ENCODE results near the gene PPP2CA.

Gene PPP2CA

DNA sequence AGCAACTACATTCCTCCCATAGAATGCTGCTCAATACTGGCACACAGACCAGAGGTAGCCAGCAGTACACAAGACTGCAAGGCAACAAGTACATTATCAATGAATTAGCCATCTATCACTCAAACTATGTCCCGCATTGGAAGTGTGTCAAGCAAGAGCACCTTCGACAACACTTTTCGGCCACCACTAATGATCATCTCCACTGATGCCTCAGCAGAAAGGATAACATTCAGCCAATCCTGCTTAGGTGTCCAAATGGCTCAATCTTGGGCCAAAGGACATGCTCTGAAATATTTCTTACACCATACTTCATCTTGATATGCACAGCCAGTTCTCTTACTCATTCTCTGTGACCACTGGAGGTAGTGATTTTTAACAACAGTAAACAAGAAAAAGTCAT lies 74.2 kb downstream of the PPP2CA start:
- in situ Hi-C loops (cut with MboI; ENCODE audit: low sequenced_read_pairs): no loop called here

DNA sequence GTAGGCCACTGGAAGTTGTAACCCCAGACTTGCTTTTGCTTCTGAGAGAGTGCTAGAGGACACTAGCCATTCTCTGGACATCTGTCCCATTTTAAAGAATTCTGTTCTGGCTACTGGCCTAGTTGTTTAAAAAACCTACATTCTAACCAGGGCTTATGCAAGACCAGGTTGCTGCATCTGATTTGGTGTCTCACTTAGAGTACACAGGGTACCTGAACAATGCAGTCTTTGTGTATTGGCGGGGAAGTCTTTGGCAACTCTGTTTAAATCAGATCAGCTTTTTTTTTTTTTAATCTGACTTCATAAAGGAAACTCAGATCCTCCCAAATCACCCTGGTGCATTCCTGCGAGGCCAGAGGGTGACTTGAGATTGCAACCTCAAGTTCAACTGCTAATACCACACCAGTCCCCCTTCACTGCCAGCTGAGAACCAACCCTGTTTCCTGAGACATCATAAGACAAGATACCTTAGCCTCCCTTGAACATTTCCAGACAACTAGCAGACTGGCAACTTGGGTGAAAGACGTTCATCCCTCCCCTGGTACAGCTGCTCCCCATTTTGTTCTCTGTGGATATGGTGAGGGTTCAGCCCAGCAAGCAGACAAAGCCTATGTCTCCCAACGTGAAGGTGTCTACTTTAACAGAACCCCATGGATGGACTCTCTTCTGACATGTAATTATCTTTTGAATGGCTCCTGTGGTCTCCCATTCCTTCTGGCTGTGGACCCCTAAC lies 76.1 kb downstream of the PPP2CA start:
- in situ Hi-C loops (cut with MboI; ENCODE audit: low sequenced_read_pairs): no loop called here

DNA sequence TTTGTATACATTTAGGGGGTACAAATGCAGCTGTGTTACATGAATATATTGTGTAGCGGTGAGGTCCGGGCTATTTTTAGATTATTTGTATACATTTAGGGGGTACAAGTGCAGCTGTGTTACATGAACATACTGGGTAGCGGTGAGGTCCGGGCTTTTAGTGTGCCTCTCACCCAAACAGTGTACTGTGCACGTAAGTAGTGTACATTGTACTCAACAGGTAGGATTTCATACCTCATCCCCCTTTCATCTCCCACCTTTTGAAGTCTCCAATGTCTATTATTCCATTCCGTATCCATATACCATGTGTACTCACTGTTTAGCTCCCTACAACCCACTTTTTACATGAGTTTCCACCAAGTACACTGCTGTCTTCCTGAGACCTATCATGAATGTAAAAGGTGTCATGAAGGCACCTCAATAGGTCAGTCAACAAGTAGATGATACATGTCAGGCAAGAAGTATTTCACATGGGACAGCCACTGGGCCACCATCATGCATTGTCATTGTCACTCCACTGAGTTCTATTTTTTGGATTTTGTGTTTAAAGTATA lies 76.8 kb downstream of the PPP2CA start:
- in situ Hi-C loops (cut with MboI; ENCODE audit: low sequenced_read_pairs): no loop called here

DNA sequence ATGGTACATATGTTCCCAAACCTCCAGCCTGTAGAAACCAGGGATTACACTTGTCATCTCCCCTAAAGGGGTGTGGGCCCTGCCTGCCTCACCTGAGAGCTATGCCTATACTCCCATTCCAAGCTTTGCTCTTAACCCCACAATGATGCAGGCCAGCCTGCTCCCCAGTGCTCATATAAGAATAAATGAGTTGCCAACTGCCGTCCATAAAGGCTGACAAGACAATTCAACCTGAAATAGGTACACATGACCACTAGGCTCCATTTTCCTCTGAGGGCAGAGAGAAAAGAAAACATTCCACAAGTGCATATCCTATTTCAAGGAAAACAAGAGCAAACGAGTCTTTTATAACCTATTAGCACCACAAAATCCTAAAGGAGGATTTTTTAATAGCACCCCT lies 77.6 kb downstream of the PPP2CA start:
- in situ Hi-C loops (cut with MboI; ENCODE audit: low sequenced_read_pairs): no loop called here

DNA sequence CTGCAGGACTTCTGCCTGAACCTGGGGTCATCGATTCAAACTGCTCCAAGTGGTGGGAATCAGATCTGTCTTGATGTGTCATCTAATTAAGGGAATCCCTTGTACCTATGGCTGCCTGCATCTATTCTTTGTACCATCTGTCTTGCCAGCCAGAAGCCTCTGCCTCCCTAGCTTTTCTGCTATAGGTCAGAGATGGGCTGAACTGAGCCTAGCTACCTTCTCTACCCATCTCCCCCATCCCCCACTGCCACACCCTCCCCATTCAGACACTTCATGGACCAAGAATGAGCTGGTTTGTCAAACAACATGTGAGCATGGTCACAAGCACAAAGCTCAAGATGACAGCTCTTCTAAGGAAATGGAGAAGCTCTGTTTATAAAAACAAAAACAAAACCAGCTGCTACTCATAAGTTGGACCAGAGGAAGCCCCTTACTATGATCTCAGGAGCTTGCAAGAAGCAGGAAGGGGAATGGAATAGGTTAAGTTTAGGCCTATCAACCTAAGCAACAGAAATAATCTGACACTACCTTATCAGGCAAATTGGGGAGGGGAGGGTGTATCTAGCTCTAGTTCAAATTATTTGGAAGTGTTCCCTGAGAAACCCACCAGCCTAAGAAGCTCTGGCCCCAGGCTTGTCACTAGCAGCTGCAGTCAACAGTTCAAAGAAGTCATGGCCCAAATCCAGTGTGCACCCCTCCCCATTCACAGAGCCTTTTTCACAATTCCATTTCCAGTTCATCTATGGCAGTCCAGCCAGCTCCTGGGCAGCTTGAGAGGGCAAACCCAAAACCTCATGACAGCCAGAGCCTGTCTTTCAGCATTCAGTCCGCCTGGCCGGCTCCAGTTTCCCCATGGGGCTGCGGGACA lies 79.0 kb downstream of the PPP2CA start:
- in situ Hi-C loops (cut with MboI; ENCODE audit: low sequenced_read_pairs): no loop called here

DNA sequence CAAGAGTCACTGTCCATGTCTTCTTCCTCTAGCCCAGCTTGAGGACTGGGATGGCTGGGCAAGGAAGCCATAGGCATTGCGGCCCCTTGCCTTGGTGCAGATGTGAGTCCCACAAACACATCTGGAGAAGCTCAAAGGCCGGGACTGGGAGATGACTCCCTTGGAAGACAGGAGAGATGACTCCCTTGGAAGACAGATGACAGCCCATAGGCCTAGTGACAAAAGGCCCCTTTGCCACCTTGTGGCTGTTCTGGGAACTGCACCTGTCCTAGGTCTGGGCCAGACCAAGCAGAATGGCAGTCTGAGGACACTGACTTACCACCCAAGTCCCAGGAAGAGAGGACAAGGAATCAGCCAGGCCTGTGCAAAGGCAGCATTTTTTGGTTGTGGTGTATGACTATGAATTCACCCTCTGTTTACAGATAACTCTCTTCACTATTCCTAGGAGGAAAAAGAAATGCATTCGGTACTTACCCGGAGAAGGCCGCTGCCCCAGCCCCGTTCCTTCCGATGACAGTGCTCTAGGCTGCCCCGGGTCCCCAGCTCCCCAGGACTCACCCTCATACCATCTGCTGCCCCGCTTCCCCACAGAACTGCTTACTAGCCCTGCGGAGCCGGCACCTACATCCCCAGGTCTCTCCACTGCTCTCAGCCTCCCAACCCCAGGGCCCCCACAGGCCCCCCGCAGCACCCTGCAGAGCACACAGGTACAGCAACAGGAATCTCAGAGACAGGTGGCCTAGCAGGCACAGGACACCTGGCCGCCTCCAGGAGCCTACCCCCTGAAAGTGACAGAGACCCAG lies 79.9 kb downstream of the PPP2CA start:
- in situ Hi-C loops (cut with MboI; ENCODE audit: low sequenced_read_pairs): no loop called here

DNA sequence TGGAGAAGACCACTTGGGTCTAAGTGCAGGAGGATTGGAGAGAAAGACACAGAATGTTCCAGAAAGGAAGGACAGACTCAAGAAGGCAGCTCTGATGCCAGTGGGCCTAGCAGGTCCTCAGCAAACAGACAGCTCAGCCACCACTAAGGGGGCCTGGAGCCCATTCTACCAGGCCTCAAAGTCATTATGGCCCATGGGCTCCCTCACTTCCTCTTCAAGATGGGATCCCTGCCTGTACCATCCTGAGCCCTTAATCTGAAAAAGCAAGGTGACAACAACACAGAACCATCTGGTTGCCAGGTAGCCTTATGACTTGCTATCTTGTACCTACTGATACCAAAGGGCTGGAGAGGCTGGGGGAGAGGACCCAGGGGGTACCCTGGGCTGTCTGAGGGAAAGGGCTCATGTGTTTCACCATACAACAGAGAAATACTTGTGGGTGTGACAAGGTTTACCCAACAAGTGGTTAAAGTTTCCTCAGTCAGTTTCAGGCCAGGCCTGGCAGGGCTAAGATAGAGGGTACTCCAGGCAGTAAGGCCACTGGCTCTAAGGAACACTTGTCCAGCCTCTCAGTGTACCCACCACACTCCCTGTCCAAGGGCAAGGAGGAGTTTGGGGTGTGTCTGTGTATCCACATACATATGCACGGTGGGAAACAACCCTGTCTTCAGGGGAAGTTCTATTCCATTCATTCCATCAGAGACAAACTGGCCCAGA lies 80.7 kb downstream of the PPP2CA start:
- in situ Hi-C loops (cut with MboI; ENCODE audit: low sequenced_read_pairs): no loop called here

Measured in HL-60/S4 treated with phorbol 12-myristate 13-acetate at 8.2 ng/mL for 4 days and 3 days (cell line).